Activated CD4-positive, CD25-positive, alpha-beta regulatory T cell treated with anti-CD3 and anti-CD28 coated beads, Interleukin-2, amount 50 U/mL, for 72 hours (primary cell): ENCODE measurements around the gene ZNF654.
"Not testable (repeated sequence)": the region's sequence is repeated elsewhere in the genome, so short reads cannot be mapped to it uniquely, and the experiment has no call there.

Source experiments
- DNase-seq: peaks from one replicate; pipeline ENCODE4 v3.0.0; 2021

The ZNF654 gene

GRCh38 chr3:88148651-88149050, 89.6 kb downstream of the ZNF654 start:
- no peak for DNase-seq

GRCh38 chr3:88149101-88149508, 90.0 kb downstream of the ZNF654 start:
- no peak for DNase-seq

- peak; percentile 82 for DNase-seq
Observed at GRCh38 chr3:88149509-88150362, 90.7 kb downstream of the ZNF654 start, which contains the start of gene C3orf38. C3orf38 (plus strand) TSS chr3:88149959; CDS start chr3:88150053, 94 bp downstream.

- no peak for DNase-seq
Observed at GRCh38 chr3:88150371-88150770, 91.3 kb downstream of the ZNF654 start.

- DNase-seq, result no peak
Observed at GRCh38 chr3:88150806-88151205, 91.8 kb downstream of the ZNF654 start.

- no peak for DNase-seq
Observed at GRCh38 chr3:88151358-88151757, 92.3 kb downstream of the ZNF654 start.

- DNase-seq, result no peak
Observed at GRCh38 chr3:88152841-88153240, 93.8 kb downstream of the ZNF654 start.

- no peak for DNase-seq
Observed at GRCh38 chr3:88166419-88166971, 107.4 kb downstream of the ZNF654 start.

GRCh38 chr3:88167173-88167572, 108.1 kb downstream of the ZNF654 start:
- no peak for DNase-seq

GRCh38 chr3:88167704-88168103, 108.6 kb downstream of the ZNF654 start:
- DNase-seq, result no peak

GRCh38 chr3:88168171-88168570, 109.1 kb downstream of the ZNF654 start:
- no peak for DNase-seq

- DNase-seq, result no peak
Observed at GRCh38 chr3:88180398-88180999, 121.4 kb downstream of the ZNF654 start.

GRCh38 chr3:88182165-88182918, 123.3 kb downstream of the ZNF654 start:
- not testable (repeated sequence) for DNase-seq

- no peak for DNase-seq
Observed at GRCh38 chr3:88188436-88188835, 129.4 kb downstream of the ZNF654 start.

GRCh38 chr3:88189361-88189810, 130.3 kb downstream of the ZNF654 start:
- DNase-seq, result no peak

- no peak for DNase-seq
Observed at GRCh38 chr3:88191872-88192409, 132.9 kb downstream of the ZNF654 start.

- DNase-seq, result no peak
Observed at GRCh38 chr3:88192631-88193030, 133.6 kb downstream of the ZNF654 start.
